MV-4-11 (cell line): Measurements from ENCODE around the gene TUBGCP5.
A peak's percentile ranks its signal among the peaks of the same experiment; 100 is the strongest.
"Not testable (repeated sequence)": the region's sequence is repeated elsewhere in the genome, so short reads cannot be mapped to it uniquely, and the experiment has no call there.

Source experiments
- DNase-seq: peaks from one replicate; lab custom pipeline; 2025; lab: John Stamatoyannopoulos, UW

The TUBGCP5 gene

GRCh38 chr15:23039143-23039916 is at the start of gene TUBGCP5:
Gene TUBGCP5, minus strand, starts transcription at chr15:23039569. Its CDS starts 26 bp downstream, at chr15:23039543.
- DNase-seq = peak; percentile 97

GRCh38 chr15:23083115-23083514 is 43.7 kb upstream of the TUBGCP5 start:
- DNase-seq = peak; percentile 46

GRCh38 chr15:23081996-23082737 is 42.8 kb upstream of the TUBGCP5 start:
- DNase-seq = peak; percentile 12

GRCh38 chr15:23081271-23081670 is 41.9 kb upstream of the TUBGCP5 start:
- DNase-seq = peak; percentile 65

- DNase-seq = no peak
Measured at GRCh38 chr15:23079766-23080165, 40.4 kb upstream of the TUBGCP5 start.

GRCh38 chr15:23075927-23076326 is 36.6 kb upstream of the TUBGCP5 start:
- no peak for DNase-seq

GRCh38 chr15:23074684-23075083 is 35.3 kb upstream of the TUBGCP5 start:
- DNase-seq = peak; percentile 85

- DNase-seq = peak; percentile 78
Measured at GRCh38 chr15:23073890-23074646, 34.7 kb upstream of the TUBGCP5 start.

GRCh38 chr15:23072633-23073032 is 33.3 kb upstream of the TUBGCP5 start:
- no peak for DNase-seq

- no peak for DNase-seq
Measured at GRCh38 chr15:23069496-23070166, 30.3 kb upstream of the TUBGCP5 start.

GRCh38 chr15:23067416-23067815 is 28.0 kb upstream of the TUBGCP5 start:
- DNase-seq = no peak

- no peak for DNase-seq
Measured at GRCh38 chr15:23065836-23066235, 26.5 kb upstream of the TUBGCP5 start.

GRCh38 chr15:23064156-23064555 is 24.8 kb upstream of the TUBGCP5 start:
- no peak for DNase-seq

GRCh38 chr15:23057707-23058106 is 18.3 kb upstream of the TUBGCP5 start:
- no peak for DNase-seq

- no peak for DNase-seq
Measured at GRCh38 chr15:23055316-23055715, 15.9 kb upstream of the TUBGCP5 start.

GRCh38 chr15:23052522-23052921 is 13.2 kb upstream of the TUBGCP5 start:
- DNase-seq = no peak

GRCh38 chr15:23050708-23051107 is 11.3 kb upstream of the TUBGCP5 start:
- DNase-seq = no peak

GRCh38 chr15:23049984-23050628 is 10.7 kb upstream of the TUBGCP5 start:
- no peak for DNase-seq

- not testable (repeated sequence) for DNase-seq
Measured at GRCh38 chr15:23048572-23049282, 9.4 kb upstream of the TUBGCP5 start.

GRCh38 chr15:23043987-23044386 is 4.6 kb upstream of the TUBGCP5 start:
- DNase-seq = not testable (repeated sequence)

GRCh38 chr15:23043535-23043934 is 4.2 kb upstream of the TUBGCP5 start:
- not testable (repeated sequence) for DNase-seq
